HL-60 (cell line): ENCODE results near the gene TMEM176B.

ENCODE experiments used
- DNase-seq, 2 experiments: peaks; one replicate each; pipeline ENCODE4 v3.0.0-alpha.2; 2010 to 2020; ENCODE audit warnings: low read depth in 1 of 2, low spot score in 1 of 2
- H3K27ac ChIP-seq: fragments of 250-450 bp; sonication (Bioruptor Pico); replicated peaks from 2 replicates; pipeline ENCODE4 v1.5.1; 2020; ENCODE audit warnings: mild to moderate bottlenecking, moderate library complexity
- H3K27me3 ChIP-seq: fragments of 250-450 bp; sonication (Bioruptor Pico); 2 replicates; pipeline ENCODE4 v1.5.1; 2021; ENCODE audit warnings: mild to moderate bottlenecking, moderate library complexity; ENCODE audit not compliant: insufficient read depth, poor library complexity, severe bottlenecking
- H3K4me3 ChIP-seq: replicated peaks from 2 replicates; pipeline ENCODE4 v1.5.1; 2011; ENCODE audit warnings: mild to moderate bottlenecking, control low read depth, low read length; ENCODE audit not compliant: insufficient read depth
- GABPA ChIP-seq: IDR thresholded peaks from 2 replicates; pipeline ENCODE4 v1.6.1; 2012; ENCODE audit warnings: low read depth
- POLR2AphosphoS5 ChIP-seq: IDR thresholded peaks from 2 replicates; pipeline ENCODE4 v1.6.1; 2012; ENCODE audit warnings: low read depth
- SPI1 ChIP-seq: IDR thresholded peaks from 2 replicates; pipeline ENCODE4 v1.6.1; 2012; ENCODE audit warnings: low read depth, mild to moderate bottlenecking, borderline replicate concordance
- TF ChIP-seq, protein P1 (sequence below): IDR thresholded peaks from one replicate; pipeline ENCODE4 v1.5.1; 2011; ENCODE audit warnings: low read length, control low read depth, inconsistent platforms; ENCODE audit not compliant: insufficient read depth
- TF ChIP-seq, protein P2 (sequence below): IDR thresholded peaks from 2 replicates; pipeline ENCODE4 v1.6.1; 2012; ENCODE audit warnings: low read depth; ENCODE audit not compliant: insufficient replicate concordance

The TMEM176B gene

DNA sequence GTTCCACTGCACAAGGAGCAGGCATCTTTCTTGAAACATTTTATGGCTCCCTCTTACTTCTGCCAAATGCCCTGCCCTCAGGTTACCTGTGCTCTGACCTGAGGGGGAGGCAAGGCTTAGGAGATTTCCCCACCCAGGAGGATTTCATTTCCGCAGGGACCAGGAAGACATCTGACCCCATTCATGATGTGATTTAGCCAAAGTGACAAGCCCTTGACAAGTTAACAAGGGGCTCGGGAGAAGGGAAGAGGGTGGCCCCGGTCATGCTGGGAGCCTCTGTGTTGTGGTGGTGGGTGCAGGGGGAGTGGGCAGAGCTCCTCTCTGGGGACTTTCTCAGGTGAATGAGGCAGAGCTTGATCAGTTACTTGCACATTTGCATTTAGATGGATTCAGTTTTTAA is 44.0 kb downstream of the TMEM176B start:
- no peak for DNase-seq
- H3K4me3 ChIP-seq: no peak overlapping the region
- H3K27me3 ChIP-seq: no peaks in the 10 kb centered on the region
- no peak overlapping the region for H3K27ac ChIP-seq
- no peak for TF ChIP-seq GABPA
- no peak for TF ChIP-seq POLR2AphosphoS5
- TF ChIP-seq, protein P1, sequence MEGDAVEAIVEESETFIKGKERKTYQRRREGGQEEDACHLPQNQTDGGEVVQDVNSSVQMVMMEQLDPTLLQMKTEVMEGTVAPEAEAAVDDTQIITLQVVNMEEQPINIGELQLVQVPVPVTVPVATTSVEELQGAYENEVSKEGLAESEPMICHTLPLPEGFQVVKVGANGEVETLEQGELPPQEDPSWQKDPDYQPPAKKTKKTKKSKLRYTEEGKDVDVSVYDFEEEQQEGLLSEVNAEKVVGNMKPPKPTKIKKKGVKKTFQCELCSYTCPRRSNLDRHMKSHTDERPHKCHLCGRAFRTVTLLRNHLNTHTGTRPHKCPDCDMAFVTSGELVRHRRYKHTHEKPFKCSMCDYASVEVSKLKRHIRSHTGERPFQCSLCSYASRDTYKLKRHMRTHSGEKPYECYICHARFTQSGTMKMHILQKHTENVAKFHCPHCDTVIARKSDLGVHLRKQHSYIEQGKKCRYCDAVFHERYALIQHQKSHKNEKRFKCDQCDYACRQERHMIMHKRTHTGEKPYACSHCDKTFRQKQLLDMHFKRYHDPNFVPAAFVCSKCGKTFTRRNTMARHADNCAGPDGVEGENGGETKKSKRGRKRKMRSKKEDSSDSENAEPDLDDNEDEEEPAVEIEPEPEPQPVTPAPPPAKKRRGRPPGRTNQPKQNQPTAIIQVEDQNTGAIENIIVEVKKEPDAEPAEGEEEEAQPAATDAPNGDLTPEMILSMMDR: no peak
- TF ChIP-seq SPI1: no peak
- TF ChIP-seq, protein P2, sequence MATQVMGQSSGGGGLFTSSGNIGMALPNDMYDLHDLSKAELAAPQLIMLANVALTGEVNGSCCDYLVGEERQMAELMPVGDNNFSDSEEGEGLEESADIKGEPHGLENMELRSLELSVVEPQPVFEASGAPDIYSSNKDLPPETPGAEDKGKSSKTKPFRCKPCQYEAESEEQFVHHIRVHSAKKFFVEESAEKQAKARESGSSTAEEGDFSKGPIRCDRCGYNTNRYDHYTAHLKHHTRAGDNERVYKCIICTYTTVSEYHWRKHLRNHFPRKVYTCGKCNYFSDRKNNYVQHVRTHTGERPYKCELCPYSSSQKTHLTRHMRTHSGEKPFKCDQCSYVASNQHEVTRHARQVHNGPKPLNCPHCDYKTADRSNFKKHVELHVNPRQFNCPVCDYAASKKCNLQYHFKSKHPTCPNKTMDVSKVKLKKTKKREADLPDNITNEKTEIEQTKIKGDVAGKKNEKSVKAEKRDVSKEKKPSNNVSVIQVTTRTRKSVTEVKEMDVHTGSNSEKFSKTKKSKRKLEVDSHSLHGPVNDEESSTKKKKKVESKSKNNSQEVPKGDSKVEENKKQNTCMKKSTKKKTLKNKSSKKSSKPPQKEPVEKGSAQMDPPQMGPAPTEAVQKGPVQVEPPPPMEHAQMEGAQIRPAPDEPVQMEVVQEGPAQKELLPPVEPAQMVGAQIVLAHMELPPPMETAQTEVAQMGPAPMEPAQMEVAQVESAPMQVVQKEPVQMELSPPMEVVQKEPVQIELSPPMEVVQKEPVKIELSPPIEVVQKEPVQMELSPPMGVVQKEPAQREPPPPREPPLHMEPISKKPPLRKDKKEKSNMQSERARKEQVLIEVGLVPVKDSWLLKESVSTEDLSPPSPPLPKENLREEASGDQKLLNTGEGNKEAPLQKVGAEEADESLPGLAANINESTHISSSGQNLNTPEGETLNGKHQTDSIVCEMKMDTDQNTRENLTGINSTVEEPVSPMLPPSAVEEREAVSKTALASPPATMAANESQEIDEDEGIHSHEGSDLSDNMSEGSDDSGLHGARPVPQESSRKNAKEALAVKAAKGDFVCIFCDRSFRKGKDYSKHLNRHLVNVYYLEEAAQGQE: no peak

DNA sequence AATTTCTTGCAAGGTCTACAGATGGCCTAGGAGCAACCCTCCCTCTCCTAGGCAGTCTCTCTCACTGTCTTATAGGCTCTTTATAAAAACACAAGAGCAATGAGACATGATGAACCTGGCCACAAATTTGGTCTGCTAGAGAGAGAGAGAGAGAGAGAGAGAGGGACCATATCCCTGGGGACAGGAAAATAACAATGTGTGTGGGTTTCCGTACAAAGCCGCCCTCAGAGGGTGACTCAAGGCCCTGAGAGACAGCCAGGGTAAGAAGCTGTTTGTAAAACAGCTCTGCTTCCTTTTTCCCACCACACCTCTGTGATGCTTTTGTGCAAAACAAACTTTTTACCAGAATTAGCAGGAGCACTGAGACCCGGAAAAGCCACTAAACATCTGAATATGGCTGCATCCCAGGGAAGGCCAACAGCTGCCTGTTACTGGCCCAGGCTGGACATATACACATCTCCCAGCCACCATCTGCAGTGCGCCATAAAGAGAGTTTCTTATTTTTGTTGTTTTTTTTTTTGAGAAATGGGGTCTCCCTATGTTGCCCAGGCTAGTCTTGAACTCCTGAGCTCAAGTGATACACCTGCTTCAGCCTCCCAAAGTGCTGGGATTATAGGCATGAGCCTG is 44.6 kb downstream of the TMEM176B start:
- DNase-seq: no peak
- H3K4me3 ChIP-seq: no peak overlapping the region
- TF ChIP-seq SPI1 (no peak), GABPA (no peak), POLR2AphosphoS5 (no peak)
- TF ChIP-seq, protein P1: no peak
- no peaks in the 10 kb centered on the region for H3K27me3 ChIP-seq
- no peak overlapping the region for H3K27ac ChIP-seq

DNA sequence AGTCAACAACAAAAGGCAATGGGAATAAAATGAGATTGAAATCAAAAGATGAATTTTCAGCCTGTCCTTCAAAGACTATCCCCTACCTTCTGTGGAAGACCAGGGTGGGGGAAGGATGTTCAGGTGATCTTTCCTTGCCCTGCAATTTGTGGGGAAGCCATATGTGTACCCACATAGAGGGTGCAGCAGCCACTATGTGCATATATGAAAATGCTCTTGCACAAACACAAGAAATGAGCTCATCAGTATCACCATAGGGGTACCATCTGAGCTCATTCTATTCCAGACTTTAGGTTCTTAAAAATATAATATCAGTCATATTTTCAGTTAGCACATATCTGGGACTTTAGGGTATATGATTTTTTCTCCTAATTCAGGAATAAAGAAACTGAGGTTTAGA is 45.2 kb downstream of the TMEM176B start:
- DNase-seq: no peak
- TF ChIP-seq, protein P2: no peak
- TF ChIP-seq SPI1 (no peak), GABPA (no peak), POLR2AphosphoS5 (no peak)
- TF ChIP-seq, protein P1: no peak
- Histone ChIP-seq H3K4me3 (no peak overlapping the region), H3K27ac (no peak overlapping the region), H3K27me3 (no peaks in the 10 kb centered on the region)
